Sigmoid colon (tissue), 7 donors: ENCODE data around the gene CYP3A5. TPM values are rescaled to one million over a fixed set of nuclear protein-coding genes. Genes with fewer than 3 reads are reported as not detected.
"Not testable (repeated sequence)": the region's sequence is repeated elsewhere in the genome, so short reads cannot be mapped to it uniquely, and the experiment has no call there.

Experiments
- DNase-seq: peaks from one replicate; pipeline ENCODE4 v3.0.0-alpha.2; 2019
- H3K27ac ChIP-seq, 4 donors: fragments of 200-600 bp; sonication (generic); one replicate each; pipeline ENCODE4 v1.5.1; 2016 to 2019; ENCODE audit warnings: mild to moderate bottlenecking in 1 of 4
- H3K27me3 ChIP-seq, 3 donors: fragments of 200-600 bp; sonication (generic); one replicate each; pipeline ENCODE4 v1.5.1; 2019; ENCODE audit warnings: mild to moderate bottlenecking in 1 of 3
- H3K36me3 ChIP-seq, 4 donors: fragments of 200-600 bp; sonication (generic); one replicate each; pipeline ENCODE4 v1.5.1; 2016 to 2019
- H3K4me1 ChIP-seq, 4 donors: fragments of 200-600 bp; sonication (generic); one replicate each; pipeline ENCODE4 v1.5.1; 2017 to 2019
- H3K4me3 ChIP-seq, 4 donors: fragments of 200-600 bp; sonication (generic); one replicate each; pipeline ENCODE4 v1.5.1; 2017 to 2019; ENCODE audit warnings: mild to moderate bottlenecking in 2 of 4, moderate library complexity in 1 of 4
- H3K9me3 ChIP-seq, 4 donors: fragments of 200-600 bp in 3 of 4; sonication (generic) in 3 of 4; one replicate each; pipeline versions ENCODE4 v1.5.1 to v1.6.1; 2013 to 2019
- EP300 ChIP-seq, 4 donors: sonication (generic); formaldehyde crosslinking; IDR thresholded peaks; one replicate each; pipeline ENCODE4 v1.6.1; 2017; ENCODE audit warnings: antibody characterized with exemption in 4 of 4
- POLR2A ChIP-seq, 2 donors: fragments of 450-650 bp; IDR thresholded peaks; one replicate each; pipeline ENCODE4 v1.6.1; 2016; ENCODE audit warnings: antibody characterized with exemption in 2 of 2, mild to moderate bottlenecking in 2 of 2, moderate library complexity in 2 of 2
- POLR2AphosphoS5 ChIP-seq, 4 donors: sonication (generic); formaldehyde crosslinking; IDR thresholded peaks; one replicate each; pipeline ENCODE4 v1.6.1; 2017; ENCODE audit warnings: antibody characterized with exemption in 4 of 4
- WGBS, 2 donors: extraction: QIAGEN DNeasy Blood & Tissue Kit; methylation state at CpG; one replicate each; pipeline ENCODE4 v1.1.7; 2013; 5-methylcytosine and 5-hydroxymethylcytosine counted together
- intact Hi-C: fragments of 100-400 bp; cut with DNase I; formaldehyde crosslinking; loops from one replicate; pipeline ENCODE4 v1.15.1; 2023
- polyA plus RNA-seq, 3 donors: library from polyadenylated mRNA; stranded (reverse); fragments of 200-250 nt; gene quantifications; one replicate each; pipeline ENCODE4 v1.2.3, GENCODE V29; 2013
- total RNA-seq, 4 donors: library from RNA; depleted of rRNA; stranded (reverse); fragments of >200 nt; gene quantifications; one replicate each; pipeline ENCODE4 v1.1.0, GENCODE V29; 2016
- TF ChIP-seq, protein P1 (sequence below), 4 experiments: fragments of 450-650 bp in 3 of 4; fragments of 200-600 bp in 1 of 4; IDR thresholded peaks; one replicate each; pipeline ENCODE4 v1.5.1; 2016 to 2019; ENCODE audit warnings: antibody characterized with exemption in 4 of 4, mild to moderate bottlenecking in 3 of 4, moderate library complexity in 2 of 4
- donor health status: healthy with polysubstance abuse.
- donor health status: Bipolar disorder and iron deficiency.
- donor health status: healthy.

Gene CYP3A5
- total RNA-seq, result 1 to 10 TPM in 3 of 4 donors, under 1 TPM in 1; 0.54 to 7.5 (median 3.4) TPM
- polyA plus RNA-seq, result 10 to 100 TPM; 13.2 to 36.1 (median 13.6) TPM

GRCh38 chr7:99679400-99680191 lies at the start of gene CYP3A5:
TSS of gene CYP3A5 (minus strand) at chr7:99679996. CDS start at chr7:99679896, 100 bp downstream.
- TF ChIP-seq POLR2AphosphoS5 (IDR thresholded peaks at IDR 0.05), result peak in 3 of 4 donors; percentile 34 to 81 (median 54)
- peak in 1 of 2 donors; percentile 72 for TF ChIP-seq POLR2A (IDR thresholded peaks at IDR 0.05)
- TF ChIP-seq, protein P1, sequence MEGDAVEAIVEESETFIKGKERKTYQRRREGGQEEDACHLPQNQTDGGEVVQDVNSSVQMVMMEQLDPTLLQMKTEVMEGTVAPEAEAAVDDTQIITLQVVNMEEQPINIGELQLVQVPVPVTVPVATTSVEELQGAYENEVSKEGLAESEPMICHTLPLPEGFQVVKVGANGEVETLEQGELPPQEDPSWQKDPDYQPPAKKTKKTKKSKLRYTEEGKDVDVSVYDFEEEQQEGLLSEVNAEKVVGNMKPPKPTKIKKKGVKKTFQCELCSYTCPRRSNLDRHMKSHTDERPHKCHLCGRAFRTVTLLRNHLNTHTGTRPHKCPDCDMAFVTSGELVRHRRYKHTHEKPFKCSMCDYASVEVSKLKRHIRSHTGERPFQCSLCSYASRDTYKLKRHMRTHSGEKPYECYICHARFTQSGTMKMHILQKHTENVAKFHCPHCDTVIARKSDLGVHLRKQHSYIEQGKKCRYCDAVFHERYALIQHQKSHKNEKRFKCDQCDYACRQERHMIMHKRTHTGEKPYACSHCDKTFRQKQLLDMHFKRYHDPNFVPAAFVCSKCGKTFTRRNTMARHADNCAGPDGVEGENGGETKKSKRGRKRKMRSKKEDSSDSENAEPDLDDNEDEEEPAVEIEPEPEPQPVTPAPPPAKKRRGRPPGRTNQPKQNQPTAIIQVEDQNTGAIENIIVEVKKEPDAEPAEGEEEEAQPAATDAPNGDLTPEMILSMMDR (IDR thresholded peaks at IDR 0.05), result no peak
- TF ChIP-seq EP300 (IDR thresholded peaks at IDR 0.05), result no peak
- peaks cover 0 to 19% (median 13%) of the 10 kb centered on the region in 4 donors for H3K4me1 ChIP-seq
- peak within 1 kb of the TSS in 2 of 4 donors; percentile 20 to 29 for H3K4me3 ChIP-seq
- H3K27me3 ChIP-seq, result no peaks in the 10 kb centered on the region
- H3K36me3 ChIP-seq, result no peaks in the 10 kb centered on the region
- peak within 1 kb of the TSS in 3 of 4 donors; percentile 52 to 57 (median 53) for H3K27ac ChIP-seq
- WGBS, 2 donors, result 12 to 60% methylated on average over 10 of the region's 10 CpGs
- no peaks in the 10 kb centered on the region for H3K9me3 ChIP-seq
- intact Hi-C loops, result no loop called here
- DNase-seq, result peak; percentile 73

- TF ChIP-seq POLR2AphosphoS5 (IDR thresholded peaks at IDR 0.05), result no peak
- TF ChIP-seq, protein P1 (IDR thresholded peaks at IDR 0.05), result no peak
- TF ChIP-seq EP300 (IDR thresholded peaks at IDR 0.05), result no peak
- no peaks in the 10 kb centered on the region for H3K4me1 ChIP-seq
- intact Hi-C loops, result no loop called here
- no peak for DNase-seq
- no peaks in the 10 kb centered on the region for H3K36me3 ChIP-seq
- no peaks in the 10 kb centered on the region for H3K9me3 ChIP-seq
- H3K4me3 ChIP-seq, result no peak overlapping the region
- no peaks in the 10 kb centered on the region for H3K27me3 ChIP-seq
- WGBS, 2 donors, result 95 to 97% methylated on average over 2 of the region's 2 CpGs
- no peak overlapping the region for H3K27ac ChIP-seq
Measured at GRCh38 chr7:99728615-99729014, 48.8 kb upstream of the CYP3A5 start.

- H3K4me3 ChIP-seq, intact Hi-C loops, H3K36me3 ChIP-seq, H3K9me3 ChIP-seq, H3K27ac ChIP-seq, H3K4me1 ChIP-seq, DNase-seq, H3K27me3 ChIP-seq: not testable (repeated sequence)
- 92 to 93% methylated on average over 6 of the region's 6 CpGs for WGBS, 2 donors
Measured at GRCh38 chr7:99723201-99723600, 43.4 kb upstream of the CYP3A5 start.

- TF ChIP-seq, protein P1 (IDR thresholded peaks at IDR 0.05), result no peak
- TF ChIP-seq POLR2A (IDR thresholded peaks at IDR 0.05) (no peak), POLR2AphosphoS5 (IDR thresholded peaks at IDR 0.05) (no peak), EP300 (IDR thresholded peaks at IDR 0.05) (no peak)
- no peaks in the 10 kb centered on the region for H3K9me3 ChIP-seq
- no peak overlapping the region for H3K4me3 ChIP-seq
- no peaks in the 10 kb centered on the region for H3K27me3 ChIP-seq
- 76 to 88% methylated on average over 5 of the region's 5 CpGs for WGBS, 2 donors
- intact Hi-C loops, result no loop called here
- H3K4me1 ChIP-seq, result no peaks in the 10 kb centered on the region
- DNase-seq, result no peak
- no peaks in the 10 kb centered on the region for H3K36me3 ChIP-seq
- H3K27ac ChIP-seq, result no peak overlapping the region
Measured at GRCh38 chr7:99720800-99721595, 41.2 kb upstream of the CYP3A5 start.
